ENCODE data around the gene CRYGN. TPM values are rescaled to one million over a fixed set of nuclear protein-coding genes. Genes with fewer than 3 reads are reported as not detected.

The CRYGN gene
- polyA plus RNA-seq, 1 of the 3 experiments (the other 2 are of a cell fraction), result not detected

- H3F3A ChIP-seq (replicated peaks; ENCODE audit: insufficient read depth), result peaks cover 4% of the 10 kb centered on the region
- no peaks in the 10 kb centered on the region for H3K9me3 ChIP-seq
- H4K20me1 ChIP-seq (ENCODE audit: insufficient read depth), result no peaks in the 10 kb centered on the region
- no peak overlapping the region for H3K9ac ChIP-seq
- peak; percentile 48 for DNase-seq
- H3K4me2 ChIP-seq, result no peak overlapping the region
- TF ChIP-seq FOSL2 (IDR thresholded peaks at IDR 0.05; ENCODE audit: borderline replicate concordance, low read depth), result no peak
- TF ChIP-seq TEAD4 (IDR thresholded peaks at IDR 0.05; ENCODE audit: borderline replicate concordance, insufficient read depth), result no peak
- TF ChIP-seq NRF1 (IDR thresholded peaks at IDR 0.05; ENCODE audit: low read depth, low read length), result no peak
- TF ChIP-seq ELF1 (IDR thresholded peaks at IDR 0.05), result no peak
- TF ChIP-seq RCOR1 (IDR thresholded peaks at IDR 0.05; ENCODE audit: low read length), result no peak
- TF ChIP-seq RXRA (IDR thresholded peaks at IDR 0.05; ENCODE audit: borderline replicate concordance, low read depth), result no peak
- no peak for TF ChIP-seq SMC3 (IDR thresholded peaks at IDR 0.05; ENCODE audit: low read depth, low read length)
- TF ChIP-seq EP300 (IDR thresholded peaks at IDR 0.05; ENCODE audit: borderline replicate concordance in 1 of 2, low read depth in 1 of 2, low read length in 1 of 2), result no peak
- no peak for TF ChIP-seq CTCF (IDR thresholded peaks at IDR 0.05)
- TF ChIP-seq REST (IDR thresholded peaks at IDR 0.05; ENCODE audit: low read depth, low read length), result no peak
- TF ChIP-seq GATA2 (CRISPR knock-in tag; IDR thresholded peaks at IDR 0.05), result no peak
- TF ChIP-seq, protein P1, sequence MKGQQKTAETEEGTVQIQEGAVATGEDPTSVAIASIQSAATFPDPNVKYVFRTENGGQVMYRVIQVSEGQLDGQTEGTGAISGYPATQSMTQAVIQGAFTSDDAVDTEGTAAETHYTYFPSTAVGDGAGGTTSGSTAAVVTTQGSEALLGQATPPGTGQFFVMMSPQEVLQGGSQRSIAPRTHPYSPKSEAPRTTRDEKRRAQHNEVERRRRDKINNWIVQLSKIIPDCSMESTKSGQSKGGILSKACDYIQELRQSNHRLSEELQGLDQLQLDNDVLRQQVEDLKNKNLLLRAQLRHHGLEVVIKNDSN (IDR thresholded peaks at IDR 0.05; ENCODE audit: borderline replicate concordance, low read depth), result no peak
- TF ChIP-seq, protein P2, sequence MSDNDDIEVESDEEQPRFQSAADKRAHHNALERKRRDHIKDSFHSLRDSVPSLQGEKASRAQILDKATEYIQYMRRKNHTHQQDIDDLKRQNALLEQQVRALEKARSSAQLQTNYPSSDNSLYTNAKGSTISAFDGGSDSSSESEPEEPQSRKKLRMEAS (IDR thresholded peaks at IDR 0.05; ENCODE audit: low read depth), result no peak
- no peak for TF ChIP-seq NFIC (IDR thresholded peaks at IDR 0.05; ENCODE audit: borderline replicate concordance)
- TF ChIP-seq, protein P3, sequence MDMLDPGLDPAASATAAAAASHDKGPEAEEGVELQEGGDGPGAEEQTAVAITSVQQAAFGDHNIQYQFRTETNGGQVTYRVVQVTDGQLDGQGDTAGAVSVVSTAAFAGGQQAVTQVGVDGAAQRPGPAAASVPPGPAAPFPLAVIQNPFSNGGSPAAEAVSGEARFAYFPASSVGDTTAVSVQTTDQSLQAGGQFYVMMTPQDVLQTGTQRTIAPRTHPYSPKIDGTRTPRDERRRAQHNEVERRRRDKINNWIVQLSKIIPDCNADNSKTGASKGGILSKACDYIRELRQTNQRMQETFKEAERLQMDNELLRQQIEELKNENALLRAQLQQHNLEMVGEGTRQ (IDR thresholded peaks at IDR 0.05; ENCODE audit: borderline replicate concordance, low read depth, low read length), result no peak
- no peak for TF ChIP-seq ZBTB33 (IDR thresholded peaks at IDR 0.05; ENCODE audit: borderline replicate concordance, low read depth)
- no peak for TF ChIP-seq SIN3A (IDR thresholded peaks at IDR 0.05; ENCODE audit: borderline replicate concordance, low read depth, low read length)
- no peak for TF ChIP-seq POLR2AphosphoS5 (IDR thresholded peaks at IDR 0.05; ENCODE audit: low read depth, low read length)
- TF ChIP-seq IRF3 (IDR thresholded peaks at IDR 0.05; ENCODE audit: low read depth, low read length), result no peak
- 95% methylated on average over 16 of the region's 25 CpGs for WGBS (ENCODE audit: low lambda C conversion rate)
- H3K27ac ChIP-seq (ENCODE audit: low read depth in 2 of 2, low read length in 1 of 2), result no peak overlapping the region; a peak in 1 of 4 replicates
- no peaks in the 10 kb centered on the region for H3K4me1 ChIP-seq (ENCODE audit: control insufficient read depth in 1 of 2, insufficient read depth in 2 of 2, low read depth in 1 of 2, low read length in 1 of 2)
- ChIA-PET POLR2A (no interaction called here), CTCF (interaction anchor here (0.9 to 1.9 kb wide), 6 partner anchors 11 to 380 kb away, joined by 3 to 6 read pairs (median 4); no protein-coding TSS in a partner anchor)
- H2AFZ ChIP-seq (ENCODE audit: low read depth), result no peak overlapping the region
- H3K36me3 ChIP-seq (replicated peaks in 1 of 2; ENCODE audit: control insufficient read depth in 1 of 2, insufficient read depth in 2 of 2, low read length in 1 of 2), result peaks cover 15 to 44% of the 10 kb centered on the region in 2 experiments
- no peaks in the 10 kb centered on the region for H3K79me2 ChIP-seq (ENCODE audit: insufficient read depth)
- H3K9me2 ChIP-seq, result no peaks in the 10 kb centered on the region
- H3K4me3 ChIP-seq (ENCODE audit: low read depth in 2 of 2, low read length in 1 of 2), result no peak overlapping the region
- no peaks in the 10 kb centered on the region for H3K27me3 ChIP-seq (ENCODE audit: insufficient read depth)
These were observed 60.3 kb downstream of the CRYGN start for GRCh38 chr7:151379534-151380198.

All from SK-N-SH (cell line).